Heart left ventricle (tissue), 16 donors: ENCODE results near the gene MRTFA. TPM values are rescaled to one million over a fixed set of nuclear protein-coding genes. Genes with fewer than 3 reads are reported as not detected.

Experiments
- ATAC-seq, 4 donors: fragments of 200-7000 bp; cut with Tn5 transposase; one replicate each; pipeline ENCODE4 v1.9.1; 2020 to 2022; ENCODE audit warnings: moderate library complexity in 4 of 4, mild to moderate bottlenecking in 3 of 4, moderate number of reproducible peaks in 1 of 4
- DNase-seq, 5 donors: peaks; one replicate each; pipeline ENCODE4 v3.0.0-alpha.2; 2020
- H3K27ac ChIP-seq, 12 donors: fragments of 200-600 bp; sonication (generic) in 4 of 12; one replicate each; pipeline versions ENCODE4 v1.5.0 to v1.8.0; 2016 to 2022; ENCODE audit warnings: mild to moderate bottlenecking in 2 of 12
- H3K27me3 ChIP-seq, 9 donors: fragments of 200-600 bp; sonication (generic) in 2 of 9; one replicate each; pipeline versions ENCODE4 v1.5.1 to v1.8.0; 2016 to 2022; ENCODE audit warnings: mild to moderate bottlenecking in 3 of 9
- H3K36me3 ChIP-seq, 9 donors: fragments of 200-600 bp; sonication (generic) in 2 of 9; one replicate each; pipeline versions ENCODE4 v1.5.0 to v1.8.0; 2018 to 2022; ENCODE audit warnings: mild to moderate bottlenecking in 2 of 9
- H3K4me1 ChIP-seq, 12 donors: fragments of 200-600 bp; sonication (generic) in 4 of 12; one replicate each; pipeline versions ENCODE4 v1.5.0 to v1.8.0; 2016 to 2022; ENCODE audit warnings: mild to moderate bottlenecking in 3 of 12
- H3K4me3 ChIP-seq, 12 donors: fragments of 200-600 bp; sonication (generic) in 4 of 12; one replicate each; pipeline versions ENCODE4 v1.5.0 to v1.8.0; 2017 to 2022; ENCODE audit warnings: mild to moderate bottlenecking in 9 of 12, moderate library complexity in 4 of 12
- H3K9me3 ChIP-seq, 12 donors: fragments of 200-600 bp; sonication (generic) in 4 of 12; one replicate each; pipeline versions ENCODE4 v1.5.0 to v1.8.0; 2016 to 2022; ENCODE audit warnings: mild to moderate bottlenecking in 1 of 12
- POLR2A ChIP-seq, 2 donors: fragments of 450-650 bp; IDR thresholded peaks; one replicate each; pipeline ENCODE4 v1.6.1; 2017; ENCODE audit warnings: antibody characterized with exemption in 2 of 2, mild to moderate bottlenecking in 2 of 2, moderate library complexity in 2 of 2
- WGBS, 4 donors: extraction: QIAGEN DNeasy Blood & Tissue Kit in 2 of 4; methylation state at CpG; one replicate each; pipeline versions ENCODE4 v1.1.5 to v1.1.7; 2013 to 2018; 5-methylcytosine and 5-hydroxymethylcytosine counted together
- intact Hi-C, 10 donors: fragments of 100-400 bp; cut with DNase I; formaldehyde crosslinking; loops; one replicate each; pipeline versions ENCODE4 v1.11.1 to v1.14.2; 2022
- polyA plus RNA-seq, 2 donors: library from polyadenylated mRNA; stranded (reverse); fragments of 200-250 nt; gene quantifications; one replicate each; pipeline ENCODE4 v1.2.3, GENCODE V29; 2013
- total RNA-seq, 9 donors: library from RNA; depleted of rRNA in 2 of 9; stranded (reverse); fragments of >200 nt in 2 of 9; fragmentation: NEBNext Ultra II Directional in 3 of 9; extraction: Animal tissue kit (Norgen Biotek cat#: 25700) in 3 of 9; gene quantifications; one replicate each; pipeline versions ENCODE4 v1.1.0 to v1.2.4, GENCODE V29; 2016 to 2023
- TF ChIP-seq, protein P1 (sequence below), 12 donors: fragments of 200-600 bp; sonication (generic) in 4 of 12; IDR thresholded peaks; one replicate each; pipeline versions ENCODE4 v1.5.0 to v1.8.0; 2018 to 2022; ENCODE audit warnings: antibody characterized with exemption in 12 of 12, mild to moderate bottlenecking in 5 of 12
- donor health status: ischemic (EF 13 %, LVEDD 7.1; RV severe dilation, severe dysfunction).
- donor health status: healthy with polysubstance abuse.
- donor health status: DM: no; HTN: yes; CAD: no.
- donor health status: DM: no; HTN: no; CAD: no.
- donor health status: ischemic (EF 25% LVEDD 6.9; RV normal size, moderate dysfunction).
- donor health status: ischemic (EF 25% LVEDD 5.7; RV mildly dilated, moderate dysfunction).
- donor health status: healthy.
- donor health status: DM: yes; HTN: yes; CAD: no.
- donor health status: ischemic (EF 35%, LVEDD 5.7; RV mildly dilated, moderate dysfunction).
- donor health status: nonischemic (EF 11% LVEDD 7.7; RV severe dilation, severe dysfunction).
- donor health status: DM: yes; HTN: yes; CAD: no.
- donor health status: PGD.
- donor health status: ischemic (EF 29% LVEDD 5.4; RV normal size, mild dysfunction).
- donor health status: nonischemic (EF 23%, LVEDD 6.1; RV moderate dilation, normal function).

The MRTFA gene
- total and polyA plus RNA-seq, 11 donors: 14.0 to 52.6 (median 26.9) TPM

DNA sequence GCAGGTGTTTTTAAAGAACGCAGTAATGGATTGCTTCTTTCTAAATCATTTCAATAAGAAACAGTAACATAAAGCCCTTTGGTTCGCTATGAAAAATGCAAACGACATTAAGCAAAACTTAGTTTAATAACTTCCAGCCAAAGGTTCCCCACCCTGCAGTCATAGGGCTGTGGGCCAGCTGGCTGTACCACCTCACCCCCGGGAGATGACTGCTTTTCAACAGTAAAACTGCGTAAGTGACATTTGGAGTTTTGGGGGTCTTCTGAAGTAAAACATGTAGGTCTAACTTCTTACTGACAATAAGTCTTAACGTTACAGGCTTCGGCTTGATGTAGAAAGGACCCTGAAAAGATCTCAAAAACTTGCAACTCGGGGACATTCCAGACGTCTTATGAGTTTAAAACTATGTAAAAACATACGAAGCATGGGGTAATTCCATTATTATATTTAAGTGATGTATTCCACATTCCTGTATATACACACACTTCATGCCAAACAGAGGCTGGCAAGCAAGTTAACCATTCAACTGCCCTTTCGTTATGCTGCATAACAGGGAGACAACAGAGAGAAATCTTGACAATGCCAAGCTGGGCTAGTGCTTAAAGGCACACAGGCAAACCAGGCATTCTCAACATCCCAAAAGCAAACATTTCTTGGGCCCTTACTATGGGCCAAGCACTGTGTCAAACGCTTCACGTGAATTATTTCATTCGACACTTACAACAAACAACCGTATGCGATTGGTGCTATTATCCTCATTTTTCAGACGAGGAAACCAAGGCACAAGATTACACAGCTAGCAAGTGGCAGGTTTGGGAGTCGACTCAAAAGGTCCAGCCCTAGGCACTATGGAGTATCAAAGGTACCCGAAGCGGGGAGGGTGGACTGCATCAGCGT lies 1.2 kb downstream of the MRTFA start:
- WGBS, 4 donors: 17 to 25% (median 22%) methylated on average over 21 of the region's 21 CpGs
- Histone ChIP-seq H3K27me3 (no peaks in the 10 kb centered on the region), H3K4me3 (peak overlapping the region; percentile 73 to 99 (median 92)), H3K27ac (peak overlapping the region; percentile 2 to 95 (median 90)), H3K9me3 (no peaks in the 10 kb centered on the region), H3K4me1 (peaks cover 0 to 56% (median 26%) of the 10 kb centered on the region in 12 donors), H3K36me3 (no peaks in the 10 kb centered on the region)
- intact Hi-C loops: loop anchor here in 3 of 10 donors (5.0 kb wide), 5 partner anchors 38 to 1103 kb away; partner anchors contain the start of gene RPS19BP1 (in 1 of the 3)
- ATAC-seq (no peak), DNase-seq (peak in 2 of 5 donors; percentile 40 to 43)
- TF ChIP-seq, protein P1, sequence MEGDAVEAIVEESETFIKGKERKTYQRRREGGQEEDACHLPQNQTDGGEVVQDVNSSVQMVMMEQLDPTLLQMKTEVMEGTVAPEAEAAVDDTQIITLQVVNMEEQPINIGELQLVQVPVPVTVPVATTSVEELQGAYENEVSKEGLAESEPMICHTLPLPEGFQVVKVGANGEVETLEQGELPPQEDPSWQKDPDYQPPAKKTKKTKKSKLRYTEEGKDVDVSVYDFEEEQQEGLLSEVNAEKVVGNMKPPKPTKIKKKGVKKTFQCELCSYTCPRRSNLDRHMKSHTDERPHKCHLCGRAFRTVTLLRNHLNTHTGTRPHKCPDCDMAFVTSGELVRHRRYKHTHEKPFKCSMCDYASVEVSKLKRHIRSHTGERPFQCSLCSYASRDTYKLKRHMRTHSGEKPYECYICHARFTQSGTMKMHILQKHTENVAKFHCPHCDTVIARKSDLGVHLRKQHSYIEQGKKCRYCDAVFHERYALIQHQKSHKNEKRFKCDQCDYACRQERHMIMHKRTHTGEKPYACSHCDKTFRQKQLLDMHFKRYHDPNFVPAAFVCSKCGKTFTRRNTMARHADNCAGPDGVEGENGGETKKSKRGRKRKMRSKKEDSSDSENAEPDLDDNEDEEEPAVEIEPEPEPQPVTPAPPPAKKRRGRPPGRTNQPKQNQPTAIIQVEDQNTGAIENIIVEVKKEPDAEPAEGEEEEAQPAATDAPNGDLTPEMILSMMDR (IDR thresholded peaks at IDR 0.05): no peak
- TF ChIP-seq POLR2A (IDR thresholded peaks at IDR 0.05): no peak

DNA sequence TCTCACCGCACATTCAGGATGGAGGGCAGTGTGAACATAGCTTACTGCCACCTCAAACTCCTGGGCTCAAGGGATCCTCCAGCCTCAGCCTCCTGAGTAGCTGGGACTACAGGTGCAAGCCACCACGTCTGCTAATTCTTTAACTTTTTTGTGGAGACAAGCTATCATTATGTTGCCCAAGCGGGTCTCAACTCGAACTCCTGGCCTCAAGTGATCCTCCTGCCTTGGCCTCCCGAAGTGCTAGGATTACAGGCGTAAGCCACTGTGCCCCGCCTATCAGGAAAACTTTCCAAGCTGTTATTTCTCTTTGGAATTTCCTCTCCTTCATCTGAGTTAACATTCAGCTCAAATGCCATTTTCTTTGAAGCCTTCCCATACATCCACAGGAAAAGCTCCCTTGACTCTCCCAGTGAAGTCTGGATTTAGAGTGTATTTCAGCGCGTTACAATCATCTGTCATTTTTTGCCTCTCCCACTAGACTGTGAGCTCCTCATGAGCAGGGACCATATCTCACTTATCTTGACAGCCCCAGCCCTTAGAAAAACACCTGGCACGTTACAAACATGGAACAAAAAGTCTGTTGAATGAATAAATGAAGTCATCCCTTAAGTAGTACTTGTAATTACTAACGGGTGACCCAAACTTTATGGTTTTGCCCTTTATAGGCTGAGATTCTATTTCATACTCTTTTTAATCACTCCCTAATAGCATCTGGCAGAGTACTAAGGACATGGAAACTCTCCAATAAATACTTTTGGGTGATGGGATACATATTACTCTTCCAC lies 2.2 kb downstream of the MRTFA start:
- 60 to 67% (median 65%) methylated on average over 11 of the region's 11 CpGs for WGBS, 4 donors
- DNase-seq (no peak), ATAC-seq (no peak)
- intact Hi-C loops: no loop called here
- no peaks in the 10 kb centered on the region for H3K27me3 ChIP-seq
- H3K27ac ChIP-seq: peak overlapping the region in 7 of 12 donors; percentile 2 to 93 (median 86)
- TF ChIP-seq POLR2A (IDR thresholded peaks at IDR 0.05): no peak
- TF ChIP-seq, protein P1 (IDR thresholded peaks at IDR 0.05): no peak
- H3K4me1 ChIP-seq: peaks cover 0 to 64% (median 26%) of the 10 kb centered on the region in 12 donors
- H3K9me3 ChIP-seq: no peaks in the 10 kb centered on the region
- H3K36me3 ChIP-seq: no peaks in the 10 kb centered on the region
- peak overlapping the region in 10 of 12 donors; percentile 77 to 99 (median 94) for H3K4me3 ChIP-seq

DNA sequence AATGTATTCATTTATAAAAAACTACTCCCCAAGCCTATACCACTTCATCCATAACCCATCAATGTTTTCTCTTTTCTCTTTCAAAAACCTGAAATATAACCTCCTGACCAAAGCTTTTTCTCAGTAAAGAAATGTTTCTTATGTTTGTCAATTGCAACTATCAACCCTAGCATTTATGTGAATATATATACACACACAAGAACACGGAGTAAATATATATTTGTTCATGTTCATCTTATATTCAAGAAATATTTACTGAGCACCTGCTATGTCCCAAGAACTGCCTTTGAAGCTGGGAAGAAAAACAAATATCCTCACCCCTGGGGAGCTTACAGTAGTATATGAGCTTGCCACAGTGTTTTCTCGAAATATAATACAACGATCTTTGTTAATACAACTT lies 3.5 kb downstream of the MRTFA start:
- no peak overlapping the region for H3K27ac ChIP-seq
- H3K4me3 ChIP-seq: no peak overlapping the region
- peaks cover 0 to 71% (median 32%) of the 10 kb centered on the region in 12 donors for H3K4me1 ChIP-seq
- no peak for TF ChIP-seq POLR2A (IDR thresholded peaks at IDR 0.05)
- TF ChIP-seq, protein P1 (IDR thresholded peaks at IDR 0.05): no peak
- intact Hi-C loops: no loop called here
- no peak for DNase-seq
- no peaks in the 10 kb centered on the region for H3K36me3 ChIP-seq
- 95 to 97% (median 96%) methylated on average over 3 of the region's 3 CpGs for WGBS, 4 donors
- H3K27me3 ChIP-seq: no peaks in the 10 kb centered on the region
- no peaks in the 10 kb centered on the region for H3K9me3 ChIP-seq
- ATAC-seq: no peak

DNA sequence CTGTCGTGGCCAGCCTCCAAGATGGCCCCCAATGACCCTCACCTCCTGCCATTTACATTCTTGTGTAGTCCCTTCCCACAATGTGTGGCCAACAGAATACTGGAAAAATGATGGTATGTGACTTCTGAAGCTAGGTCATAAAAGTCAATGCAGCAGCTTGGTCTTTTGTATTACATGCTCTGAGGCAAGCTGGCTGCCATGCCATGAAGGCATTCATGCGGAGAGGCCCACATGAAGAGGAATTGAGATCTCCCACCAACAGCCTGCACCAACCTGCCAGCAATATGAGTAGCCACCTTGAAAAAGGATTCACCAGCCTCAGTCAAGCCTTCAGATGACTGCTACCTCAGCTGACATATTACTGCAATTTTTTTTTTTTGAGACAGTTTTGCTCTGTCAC lies 4.6 kb downstream of the MRTFA start:
- DNase-seq: no peak
- Histone ChIP-seq H3K36me3 (no peaks in the 10 kb centered on the region), H3K27ac (no peak overlapping the region), H3K9me3 (no peaks in the 10 kb centered on the region), H3K27me3 (no peaks in the 10 kb centered on the region), H3K4me3 (no peak overlapping the region), H3K4me1 (peaks cover 0 to 67% (median 33%) of the 10 kb centered on the region in 12 donors)
- intact Hi-C loops: no loop called here
- TF ChIP-seq, protein P1 (IDR thresholded peaks at IDR 0.05): no peak
- TF ChIP-seq POLR2A (IDR thresholded peaks at IDR 0.05): no peak
- 98 to 99% (median 99%) methylated on average over 2 of the region's 2 CpGs for WGBS, 4 donors
- ATAC-seq: no peak
